Trophoblast cell (in vitro differentiated cells and primary cell): Measurements from ENCODE around the gene SSBP3.

Experiments used
- DNase-seq, 2 donors: peaks; one replicate each; pipeline ENCODE4 v3.0.0-alpha.2; 2016
- H2AFZ ChIP-seq: 2 replicates; pipeline ENCODE4 v1.6.1; 2013; ENCODE audit warnings: low read length, moderate library complexity, mild to moderate bottlenecking; ENCODE audit not compliant: insufficient read depth, poor library complexity
- H2AK5ac ChIP-seq: 2 replicates; pipeline ENCODE4 v1.6.1; 2013; ENCODE audit warnings: mild to moderate bottlenecking, low read length
- H2BK120ac ChIP-seq: 2 replicates; pipeline ENCODE4 v1.6.1; 2013; ENCODE audit warnings: low read length, mild to moderate bottlenecking, moderate library complexity; ENCODE audit not compliant: insufficient read depth, poor library complexity
- H2BK12ac ChIP-seq: 2 replicates; pipeline ENCODE4 v1.6.1; 2013; ENCODE audit warnings: mild to moderate bottlenecking, low read length, moderate library complexity
- H2BK5ac ChIP-seq: 2 replicates; pipeline ENCODE4 v1.6.1; 2013; ENCODE audit warnings: low read length, low read depth, moderate library complexity, mild to moderate bottlenecking; ENCODE audit not compliant: poor library complexity
- H3K14ac ChIP-seq: 2 replicates; pipeline ENCODE4 v1.6.1; 2013; ENCODE audit warnings: mild to moderate bottlenecking, low read length
- H3K18ac ChIP-seq: 2 replicates; pipeline ENCODE4 v1.6.1; 2013; ENCODE audit warnings: mild to moderate bottlenecking, low read length
- H3K23ac ChIP-seq: 2 replicates; pipeline ENCODE4 v1.6.1; 2013; ENCODE audit warnings: low read length
- H3K27ac ChIP-seq: 2 replicates; pipeline ENCODE4 v1.5.1; 2013; ENCODE audit warnings: low read depth, mild to moderate bottlenecking, inconsistent platforms, low read length, moderate library complexity
- H3K27me3 ChIP-seq: 2 replicates; pipeline ENCODE4 v1.6.1; 2013; ENCODE audit warnings: inconsistent platforms, mild to moderate bottlenecking, low read length, moderate library complexity; ENCODE audit not compliant: insufficient read depth
- H3K36me3 ChIP-seq, 2 experiments: 1 replicate in 1 of 2; 2 replicates in 1 of 2; pipeline ENCODE4 v1.6.1; 2013; ENCODE audit warnings: low read length in 2 of 2, mild to moderate bottlenecking in 2 of 2, moderate library complexity in 1 of 2; ENCODE audit not compliant: insufficient read depth in 2 of 2, control insufficient read depth in 1 of 2
- H3K4ac ChIP-seq: 2 replicates; pipeline ENCODE4 v1.6.1; 2013; ENCODE audit warnings: low read depth, mild to moderate bottlenecking, low read length, moderate library complexity
- H3K4me1 ChIP-seq, 2 experiments: 1 replicate in 1 of 2; 2 replicates in 1 of 2; pipeline ENCODE4 v1.6.1; 2013; ENCODE audit warnings: low read length in 2 of 2, mild to moderate bottlenecking in 2 of 2, moderate library complexity in 1 of 2; ENCODE audit not compliant: insufficient read depth in 2 of 2, control insufficient read depth in 1 of 2
- H3K4me2 ChIP-seq: 2 replicates; pipeline ENCODE4 v1.6.1; 2013; ENCODE audit warnings: inconsistent platforms, mild to moderate bottlenecking, low read length, moderate library complexity
- H3K4me3 ChIP-seq: 2 replicates; pipeline ENCODE4 v1.5.1; 2013; ENCODE audit warnings: mild to moderate bottlenecking, low read depth, low read length, inconsistent platforms
- H3K79me1 ChIP-seq: one replicate; pipeline ENCODE4 v1.6.1; 2013; ENCODE audit warnings: low read length
- H3K79me2 ChIP-seq: 2 replicates; pipeline ENCODE4 v1.6.1; 2013; ENCODE audit warnings: low read length, mild to moderate bottlenecking; ENCODE audit not compliant: control insufficient read depth, insufficient read depth, poor library complexity
- H3K9ac ChIP-seq: 2 replicates; pipeline ENCODE4 v1.6.1; 2013; ENCODE audit warnings: mild to moderate bottlenecking, low read length
- H3K9me3 ChIP-seq: 2 replicates; pipeline ENCODE4 v1.6.1; 2013; ENCODE audit warnings: low read depth, mild to moderate bottlenecking, control low read depth, inconsistent platforms, low read length; ENCODE audit not compliant: insufficient read depth
- H4K12ac ChIP-seq: 2 replicates; pipeline ENCODE4 v1.6.1; 2013; ENCODE audit warnings: low read depth, mild to moderate bottlenecking, low read length, moderate library complexity
- H4K8ac ChIP-seq: 2 replicates; pipeline ENCODE4 v1.6.1; 2013; ENCODE audit warnings: low read depth, mild to moderate bottlenecking, low read length, moderate library complexity
- H4K91ac ChIP-seq: one replicate; pipeline ENCODE4 v1.6.1; 2013; ENCODE audit warnings: low read depth, mild to moderate bottlenecking, low read length, moderate library complexity
- WGBS: extraction: QIAGEN DNeasy Blood & Tissue Kit; methylation state at CpG from one replicate; pipeline ENCODE4 v1.1.7; 2013; ENCODE audit warnings: missing lambda C conversion rate; ENCODE audit not compliant: insufficient read length, insufficient coverage; ENCODE audit errors: extremely low coverage; 5-methylcytosine and 5-hydroxymethylcytosine counted together

SSBP3 gene

GRCh38 chr1:54367613-54368012 is 38.6 kb downstream of the SSBP3 start:
- Histone ChIP-seq H3K4me2 (no peak overlapping the region), H2AFZ (no peak overlapping the region), H3K27me3 (no peaks in the 10 kb centered on the region), H3K18ac (no peak overlapping the region), H3K36me3 (peaks cover 16 to 22% of the 10 kb centered on the region in 2 experiments), H3K14ac (no peak overlapping the region), H3K27ac (no peak overlapping the region), H3K9ac (no peak overlapping the region), H3K9me3 (peaks cover 4% of the 10 kb centered on the region), H4K91ac (no peak overlapping the region), H3K4ac (peak overlapping the region; percentile 4), H3K4me3 (no peak overlapping the region), H4K8ac (no peak overlapping the region), H2AK5ac (no peak overlapping the region), H3K79me1 (no peaks in the 10 kb centered on the region), H2BK120ac (no peak overlapping the region), H4K12ac (no peak overlapping the region), H2BK12ac (no peak overlapping the region), H2BK5ac (no peak overlapping the region), H3K4me1 (peaks cover 8 to 11% of the 10 kb centered on the region in 2 experiments), H3K23ac (no peak overlapping the region), H3K79me2 (peaks cover 6% of the 10 kb centered on the region)
- DNase-seq = peak in 1 of 2 donors; percentile 41
- WGBS = no CpG with 5 or more reads among the region's 2 CpGs

- Histone ChIP-seq H4K91ac (no peak overlapping the region), H3K27me3 (no peaks in the 10 kb centered on the region), H3K9ac (no peak overlapping the region), H2BK120ac (no peak overlapping the region), H3K4me3 (no peak overlapping the region), H2BK5ac (no peak overlapping the region), H3K23ac (no peak overlapping the region), H3K4ac (peak overlapping the region; percentile 16), H3K36me3 (peaks cover 11 to 22% of the 10 kb centered on the region in 2 experiments), H3K27ac (no peak overlapping the region), H2AK5ac (no peak overlapping the region), H3K79me1 (no peaks in the 10 kb centered on the region), H4K8ac (no peak overlapping the region), H2BK12ac (no peak overlapping the region), H3K18ac (peak overlapping the region; percentile 3), H3K79me2 (peaks cover 2% of the 10 kb centered on the region), H2AFZ (no peak overlapping the region), H3K9me3 (peaks cover 4% of the 10 kb centered on the region), H4K12ac (no peak overlapping the region), H3K4me2 (no peak overlapping the region), H3K14ac (no peak overlapping the region), H3K4me1 (no peaks in the 10 kb centered on the region)
- no peak for DNase-seq
- WGBS = no CpG with 5 or more reads among the region's 3 CpGs
Measured at GRCh38 chr1:54365847-54366246, 40.3 kb downstream of the SSBP3 start.

GRCh38 chr1:54365398-54365797 is 40.8 kb downstream of the SSBP3 start:
- peaks cover 4% of the 10 kb centered on the region for H3K9me3 ChIP-seq
- no peak for DNase-seq
- peak overlapping the region; percentile 19 for H3K9ac ChIP-seq
- H4K12ac ChIP-seq = no peak overlapping the region
- H3K4me3 ChIP-seq = no peak overlapping the region
- no peak overlapping the region for H2AFZ ChIP-seq
- H3K27ac ChIP-seq = no peak overlapping the region
- H3K79me1 ChIP-seq = no peaks in the 10 kb centered on the region
- no peak overlapping the region for H3K14ac ChIP-seq
- H4K91ac ChIP-seq = no peak overlapping the region
- no peak overlapping the region for H2BK12ac ChIP-seq
- no peaks in the 10 kb centered on the region for H3K27me3 ChIP-seq
- no peak overlapping the region for H2BK120ac ChIP-seq
- H3K79me2 ChIP-seq = peaks cover 2% of the 10 kb centered on the region
- peak overlapping the region; percentile 3 for H3K18ac ChIP-seq
- no CpG with 5 or more reads among the region's 7 CpGs for WGBS
- H2BK5ac ChIP-seq = no peak overlapping the region
- H3K36me3 ChIP-seq = peaks cover 11 to 22% of the 10 kb centered on the region in 2 experiments
- H3K4me2 ChIP-seq = no peak overlapping the region
- H3K4ac ChIP-seq = peak overlapping the region; percentile 16
- H2AK5ac ChIP-seq = no peak overlapping the region
- H3K4me1 ChIP-seq = no peaks in the 10 kb centered on the region
- no peak overlapping the region for H3K23ac ChIP-seq
- H4K8ac ChIP-seq = no peak overlapping the region

- WGBS = no CpG with 5 or more reads among the region's 10 CpGs
- H2BK120ac ChIP-seq = no peak overlapping the region
Measured at GRCh38 chr1:54364995-54365394, 41.2 kb downstream of the SSBP3 start.

More at GRCh38 chr1:54364995-54365394, 41.2 kb downstream of the SSBP3 start:
- no peak overlapping the region for H3K18ac ChIP-seq
- H4K91ac ChIP-seq = no peak overlapping the region
- peaks cover 4% of the 10 kb centered on the region for H3K9me3 ChIP-seq
- H2BK12ac ChIP-seq = no peak overlapping the region
- H3K36me3 ChIP-seq = peaks cover 11 to 21% of the 10 kb centered on the region in 2 experiments
- no peak overlapping the region for H2AFZ ChIP-seq
- no peak for DNase-seq
- no peak overlapping the region for H3K4me3 ChIP-seq
- H2AK5ac ChIP-seq = no peak overlapping the region
- H3K4me1 ChIP-seq = no peaks in the 10 kb centered on the region
- H3K27me3 ChIP-seq = no peaks in the 10 kb centered on the region
- no peak overlapping the region for H3K23ac ChIP-seq
- no peak overlapping the region for H4K8ac ChIP-seq
- peaks cover 2% of the 10 kb centered on the region for H3K79me2 ChIP-seq
- no peak overlapping the region for H2BK5ac ChIP-seq
- no peak overlapping the region for H3K9ac ChIP-seq
- no peak overlapping the region for H4K12ac ChIP-seq
- H3K4me2 ChIP-seq = no peak overlapping the region
- H3K14ac ChIP-seq = no peak overlapping the region
- H3K27ac ChIP-seq = no peak overlapping the region
- no peaks in the 10 kb centered on the region for H3K79me1 ChIP-seq
- H3K4ac ChIP-seq = no peak overlapping the region
